ENCODE measurements around the gene BACE2. TPM values are rescaled to one million over a fixed set of nuclear protein-coding genes. Genes with fewer than 3 reads are reported as not detected.

The BACE2 gene
- total RNA-seq, 2 donors from 2014 or later: 71.9 to 129 TPM

- no peaks in the 10 kb centered on the region for H3K36me3 ChIP-seq
- peaks cover 16 to 42% of the 10 kb centered on the region in 2 donors for H3K4me1 ChIP-seq (ENCODE audit: control insufficient read depth in 1 of 2, low read depth in 2 of 2)
- no peaks in the 10 kb centered on the region for H3K9me3 ChIP-seq
- no peak overlapping the region for H3K27ac ChIP-seq
- TF ChIP-seq CTCF (IDR thresholded peaks at IDR 0.05): no peak
- no peak for ATAC-seq (ENCODE audit: insufficient number of reproducible peaks, low FRiP score, low read depth)
- no peak overlapping the region for H3K4me3 ChIP-seq
- no peaks in the 10 kb centered on the region for H3K27me3 ChIP-seq (replicated peaks; ENCODE audit: insufficient read depth)
- DNase-seq (ENCODE audit: low spot score): no peak
Measured at GRCh38 chr21:41209016-41209619, 41.2 kb downstream of the BACE2 start.

GRCh38 chr21:41210426-41211059, 42.6 kb downstream of the BACE2 start:
- no peaks in the 10 kb centered on the region for H3K27me3 ChIP-seq (replicated peaks; ENCODE audit: insufficient read depth)
- no peak for DNase-seq (ENCODE audit: low spot score)
- no peak overlapping the region for H3K4me3 ChIP-seq
- H3K9me3 ChIP-seq: no peaks in the 10 kb centered on the region
- ATAC-seq (ENCODE audit: insufficient number of reproducible peaks, low FRiP score, low read depth): no peak
- no peaks in the 10 kb centered on the region for H3K36me3 ChIP-seq
- H3K27ac ChIP-seq: no peak overlapping the region
- no peak for TF ChIP-seq CTCF (IDR thresholded peaks at IDR 0.05)
- H3K4me1 ChIP-seq (ENCODE audit: control insufficient read depth in 1 of 2, low read depth in 2 of 2): peaks cover 16 to 42% of the 10 kb centered on the region in 2 donors

GRCh38 chr21:41211060-41211805, 43.3 kb downstream of the BACE2 start:
- no peak overlapping the region for H3K27ac ChIP-seq
- ATAC-seq (ENCODE audit: insufficient number of reproducible peaks, low FRiP score, low read depth): no peak
- no peaks in the 10 kb centered on the region for H3K27me3 ChIP-seq (replicated peaks; ENCODE audit: insufficient read depth)
- no peaks in the 10 kb centered on the region for H3K9me3 ChIP-seq
- no peak for TF ChIP-seq CTCF (IDR thresholded peaks at IDR 0.05)
- no peaks in the 10 kb centered on the region for H3K36me3 ChIP-seq
- no peak for DNase-seq (ENCODE audit: low spot score)
- peaks cover 16 to 44% of the 10 kb centered on the region in 2 donors for H3K4me1 ChIP-seq (ENCODE audit: control insufficient read depth in 1 of 2, low read depth in 2 of 2)
- no peak overlapping the region for H3K4me3 ChIP-seq

- Histone ChIP-seq H3K4me1 (ENCODE audit: control insufficient read depth in 1 of 2, low read depth in 2 of 2) (peaks cover 11 to 49% of the 10 kb centered on the region in 2 donors), H3K9me3 (no peaks in the 10 kb centered on the region), H3K4me3 (no peak overlapping the region), H3K27me3 (replicated peaks; ENCODE audit: insufficient read depth) (no peaks in the 10 kb centered on the region), H3K27ac (no peak overlapping the region), H3K36me3 (no peaks in the 10 kb centered on the region)
- DNase-seq (ENCODE audit: low spot score): no peak
- TF ChIP-seq CTCF (IDR thresholded peaks at IDR 0.05): no peak
- ATAC-seq (ENCODE audit: insufficient number of reproducible peaks, low FRiP score, low read depth): no peak
Measured at GRCh38 chr21:41213021-41213420, 45.1 kb downstream of the BACE2 start.

- Histone ChIP-seq H3K4me3 (no peak overlapping the region), H3K36me3 (no peaks in the 10 kb centered on the region), H3K9me3 (no peaks in the 10 kb centered on the region), H3K4me1 (ENCODE audit: control insufficient read depth in 1 of 2, low read depth in 2 of 2) (peaks cover 11 to 35% of the 10 kb centered on the region in 2 donors), H3K27ac (no peak overlapping the region), H3K27me3 (replicated peaks; ENCODE audit: insufficient read depth) (no peaks in the 10 kb centered on the region)
- no peak for TF ChIP-seq CTCF (IDR thresholded peaks at IDR 0.05)
- no peak for ATAC-seq (ENCODE audit: insufficient number of reproducible peaks, low FRiP score, low read depth)
- no peak for DNase-seq (ENCODE audit: low spot score)
Measured at GRCh38 chr21:41215856-41216408, 48.0 kb downstream of the BACE2 start.
